Measurements from ENCODE around the gene ANKRD44. TPM values are rescaled to one million over a fixed set of nuclear protein-coding genes. Genes with fewer than 3 reads are reported as not detected.

ANKRD44 gene
- polyA plus RNA-seq, 1 experiment = 14.7 TPM

- no peak for DNase-seq (ENCODE audit: low read depth, low spot score)
- no peak overlapping the region for H3K4me3 ChIP-seq (ENCODE audit: low read depth, low read length)
- CTCF ChIA-PET = interaction anchor here (1.5 kb wide), 1 partner anchor 44 kb away, joined by 3 read pairs; no protein-coding TSS in a partner anchor
- POLR2A ChIA-PET = no interaction called here
- no peak overlapping the region for H3K27ac ChIP-seq (ENCODE audit: low read depth, low read length)
- no peak for TF ChIP-seq CTCF (IDR thresholded peaks at IDR 0.05; ENCODE audit: low read depth, low read length)
- no peaks in the 10 kb centered on the region for H3K27me3 ChIP-seq (ENCODE audit: control insufficient read depth, insufficient read depth, low read length)
- peaks cover 3% of the 10 kb centered on the region; the same call in 1 of the 2 replicates for H3K9me3 ChIP-seq (ENCODE audit: control insufficient read depth, insufficient read depth, low read length)
These were observed 342.8 kb downstream of the ANKRD44 start for GRCh38 chr2:196967775-196968174.

- H3K27me3 ChIP-seq (ENCODE audit: control insufficient read depth, insufficient read depth, low read length) = no peaks in the 10 kb centered on the region
- ChIA-PET POLR2A (no interaction called here), CTCF (no interaction called here)
- DNase-seq (ENCODE audit: low read depth, low spot score) = no peak
- peaks cover 3% of the 10 kb centered on the region; the same call in 1 of the 2 replicates for H3K9me3 ChIP-seq (ENCODE audit: control insufficient read depth, insufficient read depth, low read length)
- H3K27ac ChIP-seq (ENCODE audit: low read depth, low read length) = no peak overlapping the region
- H3K4me3 ChIP-seq (ENCODE audit: low read depth, low read length) = peak overlapping the region; percentile 34
- TF ChIP-seq CTCF (IDR thresholded peaks at IDR 0.05; ENCODE audit: low read depth, low read length) = no peak
These were observed 343.5 kb downstream of the ANKRD44 start for GRCh38 chr2:196967116-196967515.

- ChIA-PET CTCF (no interaction called here), POLR2A (no interaction called here)
- TF ChIP-seq CTCF (IDR thresholded peaks at IDR 0.05; ENCODE audit: low read depth, low read length) = no peak
- peaks cover 3% of the 10 kb centered on the region; the same call in 1 of the 2 replicates for H3K9me3 ChIP-seq (ENCODE audit: control insufficient read depth, insufficient read depth, low read length)
- DNase-seq (ENCODE audit: low read depth, low spot score) = no peak
- H3K27me3 ChIP-seq (ENCODE audit: control insufficient read depth, insufficient read depth, low read length) = no peaks in the 10 kb centered on the region
- no peak overlapping the region for H3K27ac ChIP-seq (ENCODE audit: low read depth, low read length)
- H3K4me3 ChIP-seq (ENCODE audit: low read depth, low read length) = no peak overlapping the region
These were observed 344.5 kb downstream of the ANKRD44 start for GRCh38 chr2:196966061-196966460.

- no peak for DNase-seq (ENCODE audit: low read depth, low spot score)
- TF ChIP-seq CTCF (IDR thresholded peaks at IDR 0.05; ENCODE audit: low read depth, low read length) = no peak
- CTCF ChIA-PET = no interaction called here
- Histone ChIP-seq H3K9me3 (ENCODE audit: control insufficient read depth, insufficient read depth, low read length) (peaks cover 3% of the 10 kb centered on the region; the same call in 1 of the 2 replicates), H3K4me3 (ENCODE audit: low read depth, low read length) (no peak overlapping the region), H3K27me3 (ENCODE audit: control insufficient read depth, insufficient read depth, low read length) (no peaks in the 10 kb centered on the region), H3K27ac (ENCODE audit: low read depth, low read length) (no peak overlapping the region)
- POLR2A ChIA-PET = no interaction called here
These were observed 344.9 kb downstream of the ANKRD44 start for GRCh38 chr2:196965651-196966050.

GRCh38 chr2:196963961-196964360 lies 346.6 kb downstream of the ANKRD44 start:
- no peak for DNase-seq (ENCODE audit: low read depth, low spot score)
- TF ChIP-seq CTCF (IDR thresholded peaks at IDR 0.05; ENCODE audit: low read depth, low read length) = no peak
- Histone ChIP-seq H3K27me3 (ENCODE audit: control insufficient read depth, insufficient read depth, low read length) (no peaks in the 10 kb centered on the region), H3K27ac (ENCODE audit: low read depth, low read length) (no peak overlapping the region), H3K4me3 (ENCODE audit: low read depth, low read length) (no peak overlapping the region), H3K9me3 (ENCODE audit: control insufficient read depth, insufficient read depth, low read length) (peaks cover 3% of the 10 kb centered on the region; the same call in 1 of the 2 replicates)
- POLR2A ChIA-PET = no interaction called here
- CTCF ChIA-PET = no interaction called here

All from AG04450 (cell line).